Ishikawa (cell line): ENCODE results near the gene USP32.
A peak's percentile ranks its signal among the peaks of the same experiment; 100 is the strongest.

ENCODE experiments used
- CEBPB ChIP-seq: IDR thresholded peaks from 2 replicates; pipeline ENCODE4 v1.6.1; 2012
- CREB1 ChIP-seq: IDR thresholded peaks from 2 replicates; pipeline ENCODE4 v1.6.1; 2012; ENCODE audit warnings: low read depth
- EGR1 ChIP-seq: IDR thresholded peaks from 2 replicates; pipeline ENCODE4 v1.6.1; 2012
- EP300 ChIP-seq: IDR thresholded peaks from 2 replicates; pipeline ENCODE4 v1.6.1; 2012; ENCODE audit warnings: borderline replicate concordance
- FOXM1 ChIP-seq: IDR thresholded peaks from 2 replicates; pipeline ENCODE4 v1.6.1; 2012; ENCODE audit warnings: low read depth, borderline replicate concordance
- MAX ChIP-seq: IDR thresholded peaks from 2 replicates; pipeline ENCODE4 v1.6.1; 2012
- NFIC ChIP-seq: IDR thresholded peaks from 2 replicates; pipeline ENCODE4 v1.6.1; 2012
- RAD21 ChIP-seq: IDR thresholded peaks from 2 replicates; pipeline ENCODE4 v1.6.1; 2012; ENCODE audit warnings: low read depth
- REST ChIP-seq: IDR thresholded peaks from 2 replicates; pipeline ENCODE4 v1.6.1; 2012; ENCODE audit warnings: low read depth, mild to moderate bottlenecking
- TAF1 ChIP-seq: IDR thresholded peaks from 2 replicates; pipeline ENCODE4 v1.6.1; 2012; ENCODE audit warnings: low read depth, mild to moderate bottlenecking
- TCF12 ChIP-seq: IDR thresholded peaks from 2 replicates; pipeline ENCODE4 v1.6.1; 2012; ENCODE audit warnings: low read depth
- TEAD4 ChIP-seq: IDR thresholded peaks from 2 replicates; pipeline ENCODE4 v1.6.1; 2012
- USF1 ChIP-seq: IDR thresholded peaks from 2 replicates; pipeline ENCODE4 v1.6.1; 2012
- YY1 ChIP-seq: IDR thresholded peaks from 2 replicates; pipeline ENCODE4 v1.6.1; 2012; ENCODE audit warnings: low read depth
- ZBTB7A ChIP-seq: IDR thresholded peaks from 2 replicates; pipeline ENCODE4 v1.6.1; 2012; ENCODE audit warnings: low read depth

USP32 gene

GRCh38 chr17:60393840-60394723, 2.1 kb upstream of the USP32 start:
- TF ChIP-seq TAF1 (no peak), EGR1 (no peak), TCF12 (no peak), TEAD4 (no peak), USF1 (no peak)

GRCh38 chr17:60392845-60393702, 1.1 kb upstream of the USP32 start:
- TF ChIP-seq ZBTB7A (no peak), RAD21 (no peak), TCF12 (no peak), CREB1 (no peak), USF1 (peak; percentile 80), NFIC (peak; percentile 37; the same call in 1 of the 2 replicates), MAX (peak; percentile 59), FOXM1 (no peak), REST (no peak), EGR1 (no peak), CEBPB (no peak), YY1 (no peak), TAF1 (no peak)

GRCh38 chr17:60391471-60392041, 377 bp downstream of the USP32 start:
- TF ChIP-seq USF1 (no peak), ZBTB7A (peak; percentile 44; the same call in 1 of the 2 replicates), TAF1 (no peak)

- TF ChIP-seq REST (no peak), EP300 (no peak), MAX (no peak), TEAD4 (no peak), TAF1 (no peak), TCF12 (no peak), RAD21 (no peak), USF1 (no peak), FOXM1 (no peak), ZBTB7A (no peak)
Observed at GRCh38 chr17:60390925-60391470, 935 bp downstream of the USP32 start.

- TF ChIP-seq FOXM1 = no peak
- no peak for TF ChIP-seq TCF12
- no peak for TF ChIP-seq CEBPB
- no peak for TF ChIP-seq REST
- TF ChIP-seq YY1 = no peak
- TF ChIP-seq USF1 = no peak
- TF ChIP-seq TAF1 = no peak
- no peak for TF ChIP-seq MAX
- no peak for TF ChIP-seq EP300
- TF ChIP-seq ZBTB7A = no peak
- TF ChIP-seq EGR1 = no peak
- TF ChIP-seq CREB1 = no peak
- no peak for TF ChIP-seq RAD21
- TF ChIP-seq NFIC = no peak
- TF ChIP-seq TEAD4 = no peak
Observed at GRCh38 chr17:60390186-60390585, 1.7 kb downstream of the USP32 start.
